Colonic mucosa (tissue), 4 donors: ENCODE measurements around the gene BACE2. TPM values are rescaled to one million over a fixed set of nuclear protein-coding genes. Genes with fewer than 3 reads are reported as not detected.
A peak's percentile ranks its signal among the peaks of the same experiment; 100 is the strongest.

Experiments
- DNase-seq: peaks from one replicate; pipeline ENCODE4 v3.0.0-alpha.2; 2020
- H3K27ac ChIP-seq: fragments of 200-600 bp; one replicate; pipeline ENCODE4 v1.8.0; 2021
- H3K27me3 ChIP-seq: fragments of 200-600 bp; one replicate; pipeline ENCODE4 v1.8.0; 2021
- H3K36me3 ChIP-seq: fragments of 200-600 bp; one replicate; pipeline ENCODE4 v1.8.0; 2021
- H3K4me1 ChIP-seq: fragments of 200-600 bp; one replicate; pipeline ENCODE4 v1.8.0; 2021; ENCODE audit warnings: mild to moderate bottlenecking
- H3K4me3 ChIP-seq: fragments of 200-600 bp; one replicate; pipeline ENCODE4 v1.8.0; 2021
- H3K9ac ChIP-seq, 2 donors: one replicate each; pipeline ENCODE4 v1.7.0; 2013; ENCODE audit warnings: control low read depth in 2 of 2, low read depth in 2 of 2, low read length in 2 of 2
- H3K9me3 ChIP-seq: fragments of 200-600 bp; one replicate; pipeline ENCODE4 v1.8.0; 2021
- CTCF ChIP-seq: fragments of 200-600 bp; IDR thresholded peaks from one replicate; pipeline ENCODE4 v1.8.0; 2022; ENCODE audit warnings: antibody characterized with exemption, mild to moderate bottlenecking
- intact Hi-C: fragments of 100-400 bp; cut with DNase I; formaldehyde crosslinking; loops from one replicate; pipeline ENCODE4 v1.14.1; 2022
- total RNA-seq, 2 donors: library from RNA; stranded (reverse); fragmentation: NEBNext Ultra II Directional in 1 of 2; extraction: Animal tissue kit (Norgen Biotek cat#: 25700) in 1 of 2; gene quantifications; one replicate each; pipeline ENCODE4 v1.2.1, GENCODE V29; 2021
- donor health status: healthy.
- donor health status: DM: no; HTN: no; CAD: no.
- donor health status: DM: no; HTN: no; CAD: no.

Gene BACE2
- total RNA-seq, 2 donors from 2014 or later: 69.5 to 80.2 TPM

GRCh38 chr21:41149199-41149598, 18.8 kb upstream of the BACE2 start:
- H3K36me3 ChIP-seq: no peaks in the 10 kb centered on the region
- no peak overlapping the region for H3K9ac ChIP-seq
- intact Hi-C loops: no loop called here
- TF ChIP-seq CTCF: no peak
- no peaks in the 10 kb centered on the region for H3K9me3 ChIP-seq
- H3K27me3 ChIP-seq: no peaks in the 10 kb centered on the region
- DNase-seq: no peak
- H3K4me1 ChIP-seq: no peaks in the 10 kb centered on the region
- H3K27ac ChIP-seq: no peak overlapping the region
- H3K4me3 ChIP-seq: no peak overlapping the region

DNA sequence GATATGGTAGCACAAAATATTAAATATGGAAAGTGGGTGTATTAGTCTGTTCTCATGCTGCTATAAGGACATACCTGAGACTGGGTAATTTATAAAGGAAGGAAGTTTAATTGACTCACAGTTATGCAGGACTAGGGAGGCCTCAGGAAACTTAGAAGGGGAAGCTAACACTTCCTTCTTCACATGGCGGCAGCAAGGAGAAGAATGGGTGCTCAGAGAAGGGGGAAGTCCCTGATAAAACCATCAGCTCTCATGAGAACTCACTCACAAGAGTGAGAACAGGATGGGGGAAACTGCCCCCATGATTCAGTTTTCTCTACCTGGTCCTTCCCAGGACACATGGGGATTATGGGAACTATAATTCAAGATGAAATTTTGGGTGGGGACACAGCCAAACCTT, 15.8 kb upstream of the BACE2 start:
- no peak overlapping the region for H3K9ac ChIP-seq
- intact Hi-C loops: no loop called here
- no peaks in the 10 kb centered on the region for H3K27me3 ChIP-seq
- no peak for DNase-seq
- H3K9me3 ChIP-seq: no peaks in the 10 kb centered on the region
- no peak overlapping the region for H3K27ac ChIP-seq
- H3K4me1 ChIP-seq: peaks cover 3% of the 10 kb centered on the region
- no peaks in the 10 kb centered on the region for H3K36me3 ChIP-seq
- TF ChIP-seq CTCF: no peak
- H3K4me3 ChIP-seq: no peak overlapping the region

DNA sequence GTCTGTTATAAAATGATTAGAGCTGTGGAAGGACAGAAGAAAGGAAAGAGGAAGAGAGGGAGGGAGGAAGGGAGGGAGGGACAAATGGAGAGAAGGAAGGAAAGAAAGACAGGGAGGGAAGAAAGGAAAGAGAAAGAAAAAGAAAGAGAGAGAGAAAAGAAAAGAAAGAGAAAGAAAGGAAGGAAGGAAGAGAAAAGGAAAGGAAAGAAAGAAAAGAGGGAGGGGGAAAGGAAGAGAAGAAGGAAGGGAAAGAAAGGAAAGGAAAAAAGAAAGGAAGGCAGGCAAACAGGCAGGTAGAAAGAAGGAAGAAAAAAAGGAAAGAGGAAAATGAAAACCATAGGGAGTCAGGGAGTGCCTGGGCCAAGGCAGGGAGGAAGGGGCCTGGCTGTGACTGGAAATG, 14.5 kb upstream of the BACE2 start:
- TF ChIP-seq CTCF: no peak
- no peak overlapping the region for H3K4me3 ChIP-seq
- H3K9me3 ChIP-seq: no peaks in the 10 kb centered on the region
- no peaks in the 10 kb centered on the region for H3K27me3 ChIP-seq
- peaks cover 3% of the 10 kb centered on the region for H3K4me1 ChIP-seq
- DNase-seq: no peak
- no peaks in the 10 kb centered on the region for H3K36me3 ChIP-seq
- intact Hi-C loops: no loop called here
- no peak overlapping the region for H3K9ac ChIP-seq
- H3K27ac ChIP-seq: peak overlapping the region; percentile 6

- H3K36me3 ChIP-seq: no peaks in the 10 kb centered on the region
- intact Hi-C loops: no loop called here
- no peak overlapping the region for H3K9ac ChIP-seq
- peaks cover 3% of the 10 kb centered on the region for H3K4me1 ChIP-seq
- no peak for TF ChIP-seq CTCF
- peak overlapping the region; percentile 66 for H3K27ac ChIP-seq
- H3K9me3 ChIP-seq: no peaks in the 10 kb centered on the region
- no peaks in the 10 kb centered on the region for H3K27me3 ChIP-seq
- no peak overlapping the region for H3K4me3 ChIP-seq
- DNase-seq: peak; percentile 82
Observed at GRCh38 chr21:41156142-41156541, 11.8 kb upstream of the BACE2 start.

DNA sequence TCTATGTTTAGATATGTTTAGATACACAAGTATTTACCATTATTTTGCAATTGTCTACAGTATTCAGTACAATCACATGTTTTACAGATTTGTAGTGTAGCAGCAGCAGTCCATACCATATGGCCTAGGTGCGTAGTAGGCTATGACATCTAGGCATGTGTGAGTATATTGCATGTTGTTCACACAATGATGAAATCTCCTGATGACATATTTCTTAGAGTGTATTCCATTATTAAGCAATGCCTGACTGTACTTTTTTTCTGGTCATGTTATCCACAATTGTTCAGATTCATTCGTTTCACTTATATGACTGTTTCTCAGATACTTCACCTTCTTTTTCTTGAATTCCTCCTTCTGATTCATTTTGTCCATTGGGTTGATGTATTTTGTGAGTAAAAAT, 9.9 kb upstream of the BACE2 start:
- DNase-seq: no peak
- H3K9me3 ChIP-seq: no peaks in the 10 kb centered on the region
- H3K27ac ChIP-seq: no peak overlapping the region
- intact Hi-C loops: no loop called here
- H3K9ac ChIP-seq: no peak overlapping the region
- no peaks in the 10 kb centered on the region for H3K27me3 ChIP-seq
- H3K4me3 ChIP-seq: no peak overlapping the region
- peaks cover 3% of the 10 kb centered on the region for H3K4me1 ChIP-seq
- no peaks in the 10 kb centered on the region for H3K36me3 ChIP-seq
- TF ChIP-seq CTCF: no peak

DNA sequence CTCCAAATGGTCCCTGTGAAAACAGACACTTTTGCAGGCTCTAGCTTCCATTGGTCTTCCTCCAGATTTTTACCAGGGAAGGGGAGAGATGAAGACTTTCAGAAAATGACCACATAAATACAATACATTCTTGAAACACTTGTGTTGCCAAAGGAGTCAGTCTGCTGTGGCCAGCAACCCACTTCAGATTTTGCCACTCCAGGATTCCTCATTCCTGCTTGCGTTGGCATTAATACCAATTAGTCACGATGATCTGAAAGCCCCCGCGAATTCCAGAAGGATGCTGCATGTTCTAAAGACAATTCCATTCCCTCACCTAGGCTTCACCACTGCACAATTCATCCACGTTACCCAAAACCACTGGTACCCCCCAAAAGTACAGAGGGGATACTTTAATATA, 7.9 kb upstream of the BACE2 start:
- no peaks in the 10 kb centered on the region for H3K9me3 ChIP-seq
- no peak overlapping the region for H3K27ac ChIP-seq
- peaks cover 3% of the 10 kb centered on the region for H3K4me1 ChIP-seq
- DNase-seq: no peak
- intact Hi-C loops: no loop called here
- H3K9ac ChIP-seq: no peak overlapping the region
- H3K27me3 ChIP-seq: no peaks in the 10 kb centered on the region
- H3K4me3 ChIP-seq: no peak overlapping the region
- no peaks in the 10 kb centered on the region for H3K36me3 ChIP-seq
- TF ChIP-seq CTCF: no peak
